SIG-M5 treated with dmso at 0.1 percent for 504 hours (cell line): ENCODE data around the gene MSTN.
"Not testable (repeated sequence)": the region's sequence is repeated elsewhere in the genome, so short reads cannot be mapped to it uniquely, and the experiment has no call there.

ENCODE experiments used
- DNase-seq: peaks from one replicate; lab custom pipeline; 2025; ENCODE audit not compliant: unreplicated experiment; lab: John Stamatoyannopoulos, UW

Gene MSTN

GRCh38 chr2:190065839-190066238, 3.3 kb upstream of the MSTN start:
- no peak for DNase-seq

- DNase-seq: no peak
Observed at GRCh38 chr2:190063624-190064023, 1.1 kb upstream of the MSTN start.

GRCh38 chr2:190062053-190062452, 476 bp downstream of the MSTN start:
- no peak for DNase-seq

- DNase-seq: no peak
Observed at GRCh38 chr2:190060626-190061025, 1.9 kb downstream of the MSTN start.

GRCh38 chr2:190060019-190060418, 2.5 kb downstream of the MSTN start:
- DNase-seq: no peak

GRCh38 chr2:190053426-190053825, 9.1 kb downstream of the MSTN start:
- DNase-seq: no peak

GRCh38 chr2:190052307-190052706, 10.2 kb downstream of the MSTN start:
- no peak for DNase-seq

GRCh38 chr2:190051223-190051622, 11.3 kb downstream of the MSTN start:
- no peak for DNase-seq

- no peak for DNase-seq
Observed at GRCh38 chr2:190050001-190050400, 12.5 kb downstream of the MSTN start.

- no peak for DNase-seq
Observed at GRCh38 chr2:190044866-190045265, 17.7 kb downstream of the MSTN start.

- no peak for DNase-seq
Observed at GRCh38 chr2:190043441-190043840, 19.1 kb downstream of the MSTN start.

- no peak for DNase-seq
Observed at GRCh38 chr2:190036071-190036470, 26.5 kb downstream of the MSTN start.

- not testable (repeated sequence) for DNase-seq
Observed at GRCh38 chr2:190034417-190034816, 28.1 kb downstream of the MSTN start.

GRCh38 chr2:190031969-190032618, 30.4 kb downstream of the MSTN start:
- no peak for DNase-seq

- DNase-seq: peak; percentile 58
Observed at GRCh38 chr2:190023860-190024259, 38.7 kb downstream of the MSTN start.

- DNase-seq: no peak
Observed at GRCh38 chr2:190020720-190021119, 41.8 kb downstream of the MSTN start.

- DNase-seq: no peak
Observed at GRCh38 chr2:190017837-190018236, 44.7 kb downstream of the MSTN start.

GRCh38 chr2:190015969-190016368, 46.6 kb downstream of the MSTN start:
- DNase-seq: not testable (repeated sequence)
